Activated CD4-positive, alpha-beta T cell treated with anti-CD3 and anti-CD28 coated beads, Interleukin-2, Interleukin-6, amounts not matched to agents 100 ng/mL and 50 ng/mL, durations not matched to agents 16 hours and 8 hours (primary cell): ENCODE data around the gene CPED1.

ENCODE experiments used
- DNase-seq: peaks from one replicate; pipeline ENCODE4 v3.0.0-alpha.2; 2020

CPED1 gene

GRCh38 chr7:121331574-121331973 is 343.1 kb downstream of the CPED1 start:
- no peak for DNase-seq

- no peak for DNase-seq
Observed at GRCh38 chr7:121334376-121334775, 345.9 kb downstream of the CPED1 start.

DNA sequence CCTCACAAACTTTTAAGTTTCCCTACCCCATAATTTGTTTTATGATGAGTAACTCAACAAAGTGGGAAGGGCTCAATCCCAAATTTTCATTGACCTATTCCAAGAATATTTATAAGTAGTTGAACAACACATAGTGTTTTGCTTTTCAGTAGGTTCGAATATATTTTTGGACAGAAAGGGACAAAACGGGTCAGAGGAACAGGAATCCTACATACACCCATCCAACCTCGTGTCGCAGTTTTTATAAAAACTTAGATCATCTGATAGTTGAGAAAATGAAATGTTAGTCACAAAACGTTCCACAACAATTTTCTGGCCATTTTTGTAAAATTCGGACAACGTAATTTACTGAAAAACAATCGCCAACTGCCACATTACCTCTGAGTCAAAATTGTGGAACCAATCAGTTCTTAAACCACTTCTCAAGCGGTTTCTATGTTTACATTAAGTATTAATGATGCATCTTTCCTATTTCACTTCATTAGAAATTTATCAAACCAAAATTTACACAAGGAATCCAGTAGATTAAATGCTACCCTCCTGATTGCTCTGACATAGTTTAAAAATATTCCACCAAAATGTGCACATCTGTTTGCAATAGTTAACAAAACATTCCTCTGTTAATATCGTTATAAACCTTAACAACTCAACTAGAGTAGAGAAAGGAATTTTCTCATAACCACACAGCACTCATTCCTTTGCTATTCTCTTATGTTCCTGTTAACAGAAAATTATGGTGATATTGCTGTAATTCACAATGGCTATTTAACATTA is 346.6 kb downstream of the CPED1 start:
- no peak for DNase-seq

DNA sequence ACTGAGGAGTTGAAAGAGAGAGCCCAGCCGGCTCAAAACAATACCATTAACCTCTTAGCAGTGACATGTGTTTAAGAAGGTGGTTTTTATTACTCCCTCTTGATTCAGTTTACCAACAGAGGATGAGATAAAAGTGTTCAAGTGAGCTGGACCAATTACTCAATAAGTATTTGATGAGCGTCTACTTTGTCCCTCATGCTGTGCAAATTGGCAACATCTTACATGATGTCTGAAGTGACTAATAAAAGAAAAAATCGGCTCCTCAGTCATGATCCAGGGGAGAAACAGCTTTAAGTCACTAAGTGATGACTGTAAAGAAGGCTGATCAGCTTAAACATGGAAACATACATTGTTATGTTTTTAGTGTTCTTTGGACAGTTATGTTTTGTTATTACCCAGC is 348.1 kb downstream of the CPED1 start:
- no peak for DNase-seq

DNA sequence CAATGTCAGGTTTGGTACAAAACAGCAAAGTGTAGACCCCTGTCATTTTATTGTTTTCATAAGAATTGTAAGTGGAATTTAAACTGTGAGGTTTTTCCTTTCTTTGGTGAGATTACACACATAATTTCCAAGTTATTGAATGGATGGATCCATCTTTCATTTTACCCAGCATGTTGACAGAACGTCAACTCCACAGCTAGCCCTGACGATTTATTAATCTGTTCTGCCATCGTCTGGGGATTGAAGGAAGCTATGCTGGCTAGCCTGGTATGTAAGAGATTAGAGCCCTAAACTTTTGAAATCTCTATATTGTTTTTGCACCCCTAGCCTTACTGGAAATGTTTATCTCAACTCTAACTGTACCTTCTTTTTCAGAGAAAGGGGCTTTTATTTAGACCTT is 348.9 kb downstream of the CPED1 start:
- peak; percentile 14 for DNase-seq

- peak; percentile 18 for DNase-seq
Observed at GRCh38 chr7:121339082-121339481, 350.6 kb downstream of the CPED1 start.

DNA sequence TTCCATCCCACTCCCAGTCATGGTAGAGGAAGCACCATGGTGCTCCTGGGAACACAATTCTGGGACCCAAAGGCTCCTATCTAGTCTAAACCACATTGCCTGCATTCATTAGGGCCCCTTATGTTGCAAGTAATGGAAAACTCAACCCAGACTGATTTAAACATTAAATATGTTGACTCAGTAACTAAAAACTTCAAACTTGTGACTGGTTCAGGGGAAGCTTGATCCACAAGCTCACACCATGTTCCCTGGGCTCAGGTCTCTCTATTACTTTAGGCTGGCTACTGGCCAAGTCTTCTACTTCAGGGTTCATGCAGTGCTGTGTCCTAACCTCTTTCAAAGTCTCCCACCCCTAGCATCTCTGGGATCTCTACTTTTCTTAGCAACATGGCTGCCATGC is 353.4 kb downstream of the CPED1 start:
- no peak for DNase-seq

GRCh38 chr7:121342631-121343030 is 354.1 kb downstream of the CPED1 start:
- DNase-seq = no peak

- no peak for DNase-seq
Observed at GRCh38 chr7:121343302-121343701, 354.8 kb downstream of the CPED1 start.

DNA sequence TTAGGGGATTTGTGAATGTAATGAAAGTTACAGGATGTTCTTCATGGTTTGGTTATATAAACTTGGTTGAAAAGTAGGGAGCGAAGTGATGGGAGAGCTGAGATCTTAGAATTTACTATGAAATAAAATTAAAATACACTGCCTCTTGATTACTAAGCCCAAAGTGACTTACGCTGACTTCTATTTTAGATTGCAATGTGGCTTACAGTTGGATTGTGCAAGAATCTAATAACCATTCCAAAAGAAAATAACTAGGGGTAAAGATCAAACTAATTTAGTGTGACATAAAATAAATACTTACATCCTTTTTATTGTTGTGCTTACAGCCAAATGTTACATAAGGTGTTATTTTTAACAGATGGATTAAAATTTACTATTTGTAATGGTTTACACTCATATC is 355.6 kb downstream of the CPED1 start:
- DNase-seq = no peak

GRCh38 chr7:121344497-121344896 is 356.0 kb downstream of the CPED1 start:
- DNase-seq = no peak
